NCI-H1105 treated with DMSO at 0.1 percent for 48 hours (cell line): ENCODE results near the gene TMEM179.

Source experiments
- DNase-seq: peaks from one replicate; lab custom pipeline; 2025; lab: John Stamatoyannopoulos, UW

Gene TMEM179

DNA sequence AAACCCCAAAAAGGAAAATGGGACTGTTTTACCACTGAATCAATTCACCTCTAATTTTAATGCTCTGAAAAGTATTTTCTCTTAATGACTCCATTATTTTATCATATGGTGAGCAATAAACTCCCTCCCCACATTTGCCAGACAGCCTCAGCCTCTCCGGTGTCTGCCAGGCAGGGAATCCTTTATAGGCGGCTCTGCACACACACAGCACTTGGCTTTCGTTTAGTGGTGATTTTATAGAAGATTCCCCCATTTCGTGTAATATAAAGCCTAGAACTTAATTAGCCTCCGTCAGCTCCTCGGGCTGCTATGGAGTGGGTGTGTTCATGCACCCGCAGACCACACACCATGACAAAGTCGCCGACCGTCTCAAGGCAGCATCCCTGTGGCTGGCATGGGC lies 35.1 kb downstream of the TMEM179 start:
- DNase-seq, result no peak

DNA sequence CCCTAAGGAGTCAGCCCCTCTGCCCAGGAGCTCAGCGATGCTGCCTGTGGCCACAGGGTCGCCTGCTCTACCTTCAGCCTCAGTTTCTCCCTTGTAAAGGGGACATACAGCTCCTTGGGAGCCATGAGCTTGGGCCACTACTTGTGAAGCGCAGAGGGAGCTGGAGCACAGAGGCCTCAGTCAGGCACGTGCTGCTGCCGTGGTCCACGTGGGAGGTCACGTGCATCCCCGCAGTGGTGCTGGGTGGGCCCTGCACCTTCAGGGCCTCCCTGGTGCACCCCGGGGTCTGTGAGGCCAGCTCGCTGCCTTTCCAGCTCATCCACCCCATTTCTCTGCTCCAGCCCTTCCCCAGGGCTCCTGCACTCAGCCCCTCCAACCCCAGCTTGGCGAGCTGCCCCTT lies 36.0 kb downstream of the TMEM179 start:
- no peak for DNase-seq

GRCh38 chr14:104567957-104568225 lies 36.7 kb downstream of the TMEM179 start:
- DNase-seq, result no peak

DNA sequence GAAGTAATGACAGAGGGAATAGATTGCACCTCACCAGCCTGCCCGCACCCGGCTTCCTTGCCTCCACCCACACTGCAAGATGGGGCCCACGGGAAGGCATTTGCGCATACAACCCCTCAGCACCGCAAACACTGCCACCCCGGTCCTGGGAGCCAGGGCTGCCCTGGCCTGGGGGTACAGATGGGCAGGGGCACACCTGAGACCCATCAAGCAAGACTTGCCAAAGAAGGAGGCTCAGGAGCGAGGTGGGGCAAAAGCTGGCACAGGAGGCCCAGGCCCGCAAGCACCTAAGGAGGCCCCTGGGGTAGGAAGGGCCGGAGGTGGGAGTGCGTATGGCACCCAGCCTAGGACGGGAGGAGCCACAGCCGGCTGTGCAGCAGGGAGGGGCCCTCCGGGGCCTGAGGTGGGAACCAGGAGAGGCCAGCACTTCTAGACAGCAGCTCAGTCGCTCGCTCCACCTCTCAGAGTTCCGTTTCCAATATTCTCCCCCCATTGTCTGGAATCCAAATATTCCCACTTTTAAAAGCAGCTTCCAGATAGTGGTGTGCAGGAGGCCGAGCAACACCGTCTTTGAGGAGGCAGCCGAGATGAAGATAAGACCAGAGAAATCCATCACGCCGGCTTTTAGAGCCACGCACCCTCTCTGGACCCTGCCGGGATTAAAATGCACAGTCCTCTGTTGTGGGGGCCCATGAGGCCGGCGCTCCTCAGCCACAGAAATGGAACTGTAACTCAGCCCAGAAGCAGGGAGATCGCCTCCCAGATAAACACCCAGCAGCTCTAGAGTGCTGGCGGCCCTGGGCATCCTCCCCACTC lies 37.2 kb downstream of the TMEM179 start:
- DNase-seq, result no peak

GRCh38 chr14:104564744-104565679 lies 39.6 kb downstream of the TMEM179 start:
- no peak for DNase-seq

GRCh38 chr14:104563742-104564615 lies 40.6 kb downstream of the TMEM179 start:
- DNase-seq, result peak; percentile 32

DNA sequence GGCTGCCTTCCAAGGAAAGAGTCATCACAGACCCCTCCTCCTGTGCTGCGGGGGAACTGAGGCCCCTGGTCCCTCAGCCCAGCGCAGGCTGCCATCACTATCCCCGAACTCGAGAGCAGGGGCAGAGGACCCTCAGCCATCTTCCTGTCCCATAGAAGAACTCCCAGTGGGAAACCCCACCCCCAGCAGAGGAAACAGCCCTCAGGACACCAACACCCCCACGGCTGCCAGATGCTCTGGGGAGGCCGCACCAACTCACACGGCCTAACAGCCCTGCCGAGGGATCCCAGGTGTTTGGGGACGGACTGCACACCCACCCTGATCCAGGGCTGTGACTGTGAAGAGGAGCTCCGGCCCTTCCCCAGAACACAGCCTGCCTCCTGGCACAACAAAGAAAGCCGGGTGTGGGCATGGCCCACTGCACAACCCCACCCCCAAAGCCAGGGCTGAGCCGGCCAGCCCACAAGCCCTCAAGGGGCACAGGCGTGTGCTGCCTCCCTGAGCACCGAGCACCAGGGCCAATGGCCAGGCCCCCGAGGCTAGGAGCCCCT lies 41.3 kb downstream of the TMEM179 start:
- no peak for DNase-seq

GRCh38 chr14:104562606-104563005 lies 42.0 kb downstream of the TMEM179 start:
- no peak for DNase-seq

- no peak for DNase-seq
Observed at GRCh38 chr14:104561632-104562495, 42.7 kb downstream of the TMEM179 start.

- no peak for DNase-seq
Observed at GRCh38 chr14:104561124-104561557, 43.4 kb downstream of the TMEM179 start.

GRCh38 chr14:104560586-104560945 lies 44.0 kb downstream of the TMEM179 start:
- DNase-seq, result no peak

GRCh38 chr14:104559804-104560585 lies 44.6 kb downstream of the TMEM179 start:
- no peak for DNase-seq

DNA sequence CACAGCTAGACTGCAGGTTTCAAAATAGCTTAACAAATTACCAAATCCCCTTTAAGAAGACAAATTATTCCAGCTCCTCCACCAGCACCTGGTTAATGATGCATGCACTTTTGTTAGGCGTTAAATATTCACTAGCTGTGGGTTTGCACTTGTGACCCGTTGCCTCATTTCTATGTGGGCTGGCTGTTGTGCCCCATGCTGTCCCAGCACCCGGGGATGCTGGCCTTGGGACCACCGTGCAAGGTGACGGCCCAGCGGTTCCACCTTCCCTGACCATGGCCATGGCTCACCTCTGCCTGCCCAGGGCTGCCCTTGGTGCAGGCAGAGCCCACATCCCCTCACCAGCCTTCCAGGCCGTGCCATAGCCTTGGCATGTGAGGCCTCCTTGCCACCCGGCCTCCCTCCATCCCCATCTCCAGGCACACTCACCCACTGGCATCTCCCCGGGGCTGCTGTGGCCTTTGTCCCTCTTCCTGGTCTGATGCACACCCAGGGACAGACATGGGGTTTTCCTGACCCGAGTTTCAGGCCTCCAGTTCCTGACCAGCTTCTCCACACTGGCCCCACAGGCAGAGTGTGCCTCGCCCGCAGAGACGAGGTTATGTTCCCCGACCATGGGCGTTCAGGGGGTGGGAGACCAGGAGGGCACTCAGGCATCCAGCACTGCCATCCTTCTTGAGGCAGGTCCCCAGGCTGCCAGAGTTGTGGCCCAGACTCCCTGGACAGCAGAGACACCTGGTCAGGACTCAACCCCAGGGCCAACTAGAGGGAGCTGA lies 45.4 kb downstream of the TMEM179 start:
- DNase-seq, result no peak

DNA sequence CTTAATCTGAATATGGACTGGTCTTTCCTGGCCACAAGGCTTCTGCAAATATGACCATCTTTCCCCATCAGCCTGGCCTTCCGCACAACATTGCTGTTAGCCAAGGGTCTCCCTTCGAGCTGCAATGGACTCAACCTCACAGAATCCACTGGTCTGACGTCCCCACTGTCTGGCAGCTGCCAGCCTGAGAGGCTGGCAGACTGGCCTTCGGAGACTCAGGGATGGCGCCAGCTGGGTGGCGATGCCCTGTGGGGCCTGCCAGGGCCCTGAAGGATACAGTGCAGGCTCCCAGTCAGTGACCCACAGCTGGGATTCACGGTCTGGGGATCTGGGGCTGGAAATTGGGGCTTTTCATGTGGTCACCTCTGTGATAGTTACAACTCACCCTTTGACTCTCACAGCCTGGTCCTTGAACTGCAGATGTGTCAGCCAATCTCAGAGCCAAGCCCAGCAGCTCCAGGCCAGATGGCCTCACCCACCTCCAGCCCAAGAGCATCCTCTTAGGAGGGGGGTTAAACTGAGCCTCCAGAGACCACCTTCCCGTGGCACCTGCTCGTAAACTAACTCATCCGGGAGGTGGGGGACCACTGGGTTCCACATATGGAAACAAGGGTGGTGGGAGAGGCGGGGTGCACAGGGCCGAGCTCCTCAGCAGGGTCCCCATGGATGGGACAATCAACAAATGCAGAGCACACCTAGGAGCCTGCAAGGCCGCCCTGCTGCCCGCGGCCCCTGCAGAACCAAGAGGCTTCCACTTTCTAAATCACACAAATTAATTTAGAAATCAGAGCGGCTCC lies 46.1 kb downstream of the TMEM179 start:
- no peak for DNase-seq

GRCh38 chr14:104557766-104558165 lies 46.8 kb downstream of the TMEM179 start:
- DNase-seq, result no peak

DNA sequence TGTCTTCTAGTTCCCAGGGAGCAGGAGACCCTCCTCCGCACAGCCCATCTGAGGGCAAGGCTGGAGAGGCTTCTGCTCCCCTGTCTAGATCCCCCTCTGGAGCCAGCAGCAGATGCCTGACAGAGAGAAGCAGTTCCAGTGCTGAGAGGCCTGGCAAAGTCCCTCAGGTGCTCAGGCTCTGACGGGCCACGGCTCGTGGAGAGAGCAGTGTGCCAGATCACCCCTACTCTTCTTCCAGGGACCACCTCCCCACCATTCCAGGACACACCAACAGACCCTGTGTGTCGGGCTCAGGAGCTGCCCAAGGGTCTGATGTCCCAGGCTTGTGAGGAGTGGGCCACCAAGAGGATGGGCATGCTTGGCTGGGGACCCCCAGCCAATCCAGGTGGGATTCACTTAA lies 47.5 kb downstream of the TMEM179 start:
- no peak for DNase-seq

DNA sequence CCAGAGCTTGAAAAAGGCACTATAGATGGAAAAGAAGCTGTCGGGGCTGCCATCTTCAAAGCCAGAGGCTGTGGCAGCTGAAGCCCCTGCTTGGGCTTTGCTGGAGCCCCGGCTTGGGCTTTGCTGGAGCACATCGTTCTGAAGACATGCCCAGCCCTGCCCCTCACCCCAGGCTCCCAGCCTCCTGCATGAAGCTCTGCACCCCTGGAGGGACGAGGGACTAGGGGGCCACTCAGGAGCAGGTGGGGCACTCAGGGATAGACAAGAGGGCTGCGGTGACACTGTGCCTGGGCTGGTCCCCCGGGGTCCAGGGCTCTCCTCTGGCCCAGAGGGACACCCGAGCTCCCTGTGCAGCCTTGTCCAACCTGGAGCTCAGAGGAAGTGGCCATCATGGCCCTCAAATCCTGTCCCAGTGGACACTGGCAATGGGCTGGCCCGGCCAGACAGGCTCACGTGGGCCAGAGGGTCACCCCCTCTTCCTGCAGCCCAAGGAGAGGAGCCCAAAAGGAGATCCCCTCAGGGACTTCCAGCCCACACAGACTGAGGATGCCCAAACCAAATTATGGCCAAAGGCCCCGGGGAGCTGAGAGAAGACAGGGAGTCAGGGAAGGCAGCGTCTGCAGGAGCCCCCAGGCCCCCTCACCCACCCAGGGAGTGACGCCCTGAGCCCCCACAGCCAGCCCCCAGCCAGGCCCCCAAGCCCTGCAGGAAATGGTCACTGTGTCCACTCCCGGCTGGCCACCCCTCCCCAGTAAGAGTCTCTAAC lies 48.1 kb downstream of the TMEM179 start:
- DNase-seq, result no peak
